PC-3 (cell line): Measurements from ENCODE around the gene PPIH. TPM values are rescaled to one million over a fixed set of nuclear protein-coding genes. Genes with fewer than 3 reads are reported as not detected.
A peak's percentile ranks its signal among the peaks of the same experiment; 100 is the strongest.

Experiments
- ATAC-seq: fragments of 200-7000 bp; cut with Tn5 transposase; 2 replicates; pipeline ENCODE4 v1.9.1; 2020; ENCODE audit warnings: mild to moderate bottlenecking, moderate library complexity
- Bru-seq: library from RNA; stranded (reverse); fragments of 400-500 nt; gene quantifications from one replicate; lab custom pipeline; 2021; lab: Mats Ljungman, UMichigan
- BruChase-seq, 2 experiments: library from RNA; stranded (reverse); fragments of 400-500 nt; gene quantifications; one replicate each; lab custom pipeline; 2021; lab: Mats Ljungman, UMichigan
- BruUV-seq: library from RNA; stranded (reverse); fragments of 400-500 nt; replicated peaks from 2 replicates; lab custom pipeline; 2021; lab: Mats Ljungman, UMichigan
- CTCF ChIA-PET: fragments of 300-600 bp; sonication (Branson Sonifier 250); formaldehyde crosslinking; loops from one replicate; lab custom pipeline; 2022; ENCODE audit warnings: antibody characterized with exemption; lab: Charles Lee
- POLR2A ChIA-PET: fragments of 300-600 bp; sonication (Branson Sonifier 250); formaldehyde crosslinking; loops from one replicate; lab custom pipeline; 2022; ENCODE audit warnings: antibody characterized with exemption; ENCODE audit not compliant: unreplicated experiment; lab: Charles Lee
- DNase-seq: peaks from one replicate; pipeline ENCODE4 v3.0.0-alpha.2; 2015
- H2AFZ ChIP-seq: fragments of 300-600 bp; sonication (generic); 2 replicates; pipeline ENCODE4 v1.6.0; 2016; ENCODE audit warnings: antibody characterized with exemption, low read length
- H3F3A ChIP-seq: fragments of 300-600 bp; sonication (generic); one replicate; pipeline ENCODE4 v1.6.0; 2017; ENCODE audit warnings: antibody characterized with exemption, low read length, control low read depth, mild to moderate bottlenecking; ENCODE audit not compliant: unreplicated experiment
- H3K27ac ChIP-seq: fragments of 300-600 bp; sonication (generic); 2 replicates; pipeline ENCODE4 v1.5.1; 2016; ENCODE audit warnings: mild to moderate bottlenecking, low read length
- H3K27me3 ChIP-seq: fragments of 300-600 bp; sonication (generic); 2 replicates; pipeline ENCODE4 v1.6.1; 2016; ENCODE audit warnings: low read length, mixed read lengths
- H3K36me3 ChIP-seq: fragments of 300-600 bp; sonication (generic); 2 replicates; pipeline ENCODE4 v1.6.1; 2016; ENCODE audit warnings: low read depth, mixed run types, low read length, mixed read lengths
- H3K4me1 ChIP-seq: fragments of 300-600 bp; sonication (generic); 2 replicates; pipeline ENCODE4 v1.5.1; 2016; ENCODE audit warnings: low read length; ENCODE audit not compliant: insufficient read depth
- H3K4me2 ChIP-seq: fragments of 300-600 bp; sonication (generic); 2 replicates; pipeline ENCODE4 v1.6.0; 2016; ENCODE audit warnings: low read length
- H3K4me3 ChIP-seq: fragments of 300-600 bp; sonication (generic); 2 replicates; pipeline ENCODE4 v1.5.1; 2016; ENCODE audit warnings: mild to moderate bottlenecking, low read length, mixed read lengths
- H3K79me2 ChIP-seq: fragments of 300-600 bp; sonication (generic); 2 replicates; pipeline ENCODE4 v1.6.1; 2017; ENCODE audit warnings: low read length, mixed read lengths
- H3K9ac ChIP-seq: fragments of 300-600 bp; sonication (generic); 2 replicates; pipeline ENCODE4 v1.6.0; 2016; ENCODE audit warnings: mild to moderate bottlenecking, low read length
- H3K9me2 ChIP-seq: fragments of 300-600 bp; sonication (generic); replicated peaks from 2 replicates; pipeline ENCODE4 v1.6.1; 2016; ENCODE audit warnings: mixed run types, low read length, mixed read lengths
- H3K9me3 ChIP-seq: fragments of 300-600 bp; sonication (generic); 2 replicates; pipeline ENCODE4 v1.6.1; 2016; ENCODE audit warnings: low read length, mixed read lengths
- H4K20me1 ChIP-seq: fragments of 300-600 bp; sonication (generic); 2 replicates; pipeline ENCODE4 v1.6.1; 2016; ENCODE audit warnings: low read length, mixed read lengths
- EZH2 ChIP-seq: fragments of 300-600 bp; sonication (generic); IDR thresholded peaks from one replicate; pipeline ENCODE4 v1.6.1; 2017; ENCODE audit warnings: antibody characterized with exemption, mild to moderate bottlenecking, low read length; ENCODE audit not compliant: unreplicated experiment
- EZH2phosphoT487 ChIP-seq: fragments of 300-600 bp; sonication (generic); IDR thresholded peaks from 2 replicates; pipeline ENCODE4 v1.6.1; 2018; ENCODE audit warnings: mild to moderate bottlenecking, antibody characterized with exemption, low read length, borderline replicate concordance
- intact Hi-C: fragments of 100-400 bp; cut with micrococcal nuclease; formaldehyde crosslinking; loops from 2 replicates; pipeline ENCODE4 v1.9.0; 2023
- long read RNA-seq: library from polyadenylated mRNA; unstranded; transcript quantifications from one replicate; pipeline ENCODE4 v2.0.0, GENCODE V29; 2021; ENCODE audit not compliant: unreplicated experiment
- total RNA-seq: library from RNA; depleted of rRNA; stranded (reverse); fragments of >200 nt; gene quantifications from 2 replicates; pipeline ENCODE4 v1.2.3, GENCODE V29; 2014; rRNA removed
- TF ChIP-seq, protein P1 (sequence below): fragments of 300-600 bp; sonication (generic); conservative IDR thresholded peaks from 2 replicates; pipeline ENCODE4 v1.5.1; 2017; ENCODE audit warnings: antibody characterized with exemption, low read depth, mild to moderate bottlenecking, low read length

The PPIH gene
- total RNA-seq (81.5 and 103 TPM in 2 replicates), Bru-seq, nascent RNA (percentile 80 among the genes with signal in this experiment), BruChase-seq, experiment 1, labeled RNA remaining after a 6-hour chase (percentile 74 among the genes with signal in this experiment), BruChase-seq, experiment 2, labeled RNA remaining after a 2-hour chase (percentile 76 among the genes with signal in this experiment)
- long read RNA-seq, transcript PPIH-201 (10 exons, 752 nt): major isoform, 6 of 44 reads
- long read RNA-seq, partial matches to known transcripts: 30 of 44 reads
- long read RNA-seq, other reads (novel, unspliced or antisense): 8 of 44 reads

DNA sequence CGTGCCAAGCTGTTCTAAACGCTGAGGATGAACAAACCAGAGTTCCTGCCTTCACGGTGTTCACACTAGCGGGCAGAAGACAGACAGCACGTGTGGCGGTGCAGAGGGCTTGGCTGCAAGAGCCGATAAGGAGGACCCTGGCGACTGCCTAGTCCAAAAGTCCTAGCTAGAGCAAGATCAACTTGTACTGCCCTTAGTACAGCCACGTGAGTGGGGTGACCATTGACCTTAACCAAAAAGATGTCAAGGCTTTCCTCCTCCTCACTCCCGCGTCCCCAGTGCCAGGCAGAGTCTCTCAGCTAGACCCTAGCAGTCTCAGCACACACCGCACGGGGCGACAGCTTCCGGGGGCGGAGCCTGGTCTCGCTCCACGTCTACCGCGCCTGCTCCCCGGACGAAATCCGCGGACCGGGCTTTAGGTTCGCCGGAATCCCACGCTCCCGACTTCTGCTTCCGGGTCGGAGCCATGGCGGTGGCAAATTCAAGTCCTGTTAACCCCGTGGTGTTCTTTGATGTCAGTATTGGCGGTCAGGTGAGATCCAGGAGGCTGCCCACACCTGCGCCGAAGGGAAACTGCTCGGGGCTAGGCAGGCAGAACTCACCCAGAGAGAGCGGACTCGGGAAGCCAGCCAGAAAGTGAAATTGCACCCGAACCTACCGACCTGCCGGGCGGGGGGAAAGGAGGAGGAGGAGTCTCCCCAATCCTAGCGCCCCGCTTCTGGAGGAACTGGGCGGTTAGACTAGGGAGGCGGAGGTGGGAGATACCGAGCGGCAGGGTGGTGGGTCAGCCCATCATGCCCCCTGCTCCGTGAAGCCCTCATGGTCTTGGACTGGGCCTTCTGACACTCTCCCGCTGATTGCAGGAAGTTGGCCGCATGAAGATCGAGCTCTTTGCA is at the start of gene PPIH:
TSS of gene PPIH (plus strand) at position 443 of the 896 bp plus-strand sequence. CDS start at position 467, 24 bp downstream.
- H3K36me3 ChIP-seq: peaks cover 26% of the 10 kb centered on the region
- intact Hi-C loops: loop anchor here (2.0 to 10.0 kb wide), 3 partner anchors 25 to 313 kb away; partner anchors contain the start of genes CCDC30 and YBX1
- peak within 1 kb of the TSS; percentile 96 for H3K4me2 ChIP-seq
- no peaks in the 10 kb centered on the region for H4K20me1 ChIP-seq
- BruUV-seq: TSS peak; percentile 99
- peaks cover 45% of the 10 kb centered on the region for H3K79me2 ChIP-seq
- peak within 1 kb of the TSS; percentile 97 for H3K4me3 ChIP-seq
- CTCF ChIA-PET: interaction anchor here (0.9 kb wide), 1 partner anchor 481 kb away, joined by 5 read pairs; no protein-coding TSS in a partner anchor
- H2AFZ ChIP-seq: peak within 1 kb of the TSS; percentile 87
- peak within 1 kb of the TSS; percentile 64 for H3K27ac ChIP-seq
- TF ChIP-seq EZH2: no peak
- no peak for TF ChIP-seq EZH2phosphoT487
- TF ChIP-seq, protein P1, sequence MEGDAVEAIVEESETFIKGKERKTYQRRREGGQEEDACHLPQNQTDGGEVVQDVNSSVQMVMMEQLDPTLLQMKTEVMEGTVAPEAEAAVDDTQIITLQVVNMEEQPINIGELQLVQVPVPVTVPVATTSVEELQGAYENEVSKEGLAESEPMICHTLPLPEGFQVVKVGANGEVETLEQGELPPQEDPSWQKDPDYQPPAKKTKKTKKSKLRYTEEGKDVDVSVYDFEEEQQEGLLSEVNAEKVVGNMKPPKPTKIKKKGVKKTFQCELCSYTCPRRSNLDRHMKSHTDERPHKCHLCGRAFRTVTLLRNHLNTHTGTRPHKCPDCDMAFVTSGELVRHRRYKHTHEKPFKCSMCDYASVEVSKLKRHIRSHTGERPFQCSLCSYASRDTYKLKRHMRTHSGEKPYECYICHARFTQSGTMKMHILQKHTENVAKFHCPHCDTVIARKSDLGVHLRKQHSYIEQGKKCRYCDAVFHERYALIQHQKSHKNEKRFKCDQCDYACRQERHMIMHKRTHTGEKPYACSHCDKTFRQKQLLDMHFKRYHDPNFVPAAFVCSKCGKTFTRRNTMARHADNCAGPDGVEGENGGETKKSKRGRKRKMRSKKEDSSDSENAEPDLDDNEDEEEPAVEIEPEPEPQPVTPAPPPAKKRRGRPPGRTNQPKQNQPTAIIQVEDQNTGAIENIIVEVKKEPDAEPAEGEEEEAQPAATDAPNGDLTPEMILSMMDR: no peak
- H3K4me1 ChIP-seq: peaks cover 22% of the 10 kb centered on the region
- ATAC-seq (peak; percentile 99), DNase-seq (peak; percentile 92)
- no peaks in the 10 kb centered on the region for H3K9me3 ChIP-seq
- peaks cover 6% of the 10 kb centered on the region; the same call in 1 of the 2 replicates for H3K27me3 ChIP-seq
- no peaks in the 10 kb centered on the region for H3F3A ChIP-seq
- POLR2A ChIA-PET: interaction anchor here (0.5 to 0.6 kb wide), 2 partner anchors 218 to 509 kb away, joined by 6 to 9 read pairs; no protein-coding TSS in a partner anchor
- no peaks in the 10 kb centered on the region for H3K9me2 ChIP-seq
- H3K9ac ChIP-seq: peak within 1 kb of the TSS; percentile 89

DNA sequence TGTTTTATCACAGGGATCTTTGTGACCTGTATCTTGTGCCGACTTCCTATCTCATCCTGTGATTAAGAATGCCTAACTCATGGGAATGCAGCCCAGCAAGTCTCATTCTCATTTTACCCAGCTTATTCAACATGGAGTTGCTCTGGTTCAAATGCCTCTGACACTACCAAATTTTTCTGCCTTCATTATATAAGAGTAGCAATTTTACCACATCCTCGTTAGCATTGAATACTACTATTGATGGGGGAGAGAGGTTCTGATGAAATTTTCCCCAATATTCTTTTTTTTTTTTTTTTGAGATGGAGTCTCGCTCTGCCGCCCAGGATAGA is 44.5 kb upstream of the PPIH start:
- Histone ChIP-seq H3K79me2 (no peaks in the 10 kb centered on the region), H3K9me3 (no peaks in the 10 kb centered on the region), H3K36me3 (no peaks in the 10 kb centered on the region), H3F3A (no peaks in the 10 kb centered on the region), H3K4me3 (no peak overlapping the region), H3K27me3 (peaks cover 4% of the 10 kb centered on the region; the same call in 1 of the 2 replicates), H3K27ac (no peak overlapping the region), H4K20me1 (no peaks in the 10 kb centered on the region), H3K4me2 (no peak overlapping the region), H3K4me1 (no peaks in the 10 kb centered on the region), H2AFZ (no peak overlapping the region), H3K9ac (no peak overlapping the region), H3K9me2 (no peaks in the 10 kb centered on the region)
- POLR2A ChIA-PET: no interaction called here
- CTCF ChIA-PET: no interaction called here
- DNase-seq (no peak), ATAC-seq (no peak)
- TF ChIP-seq, protein P1: no peak
- TF ChIP-seq EZH2phosphoT487 (no peak), EZH2 (no peak)
- intact Hi-C loops: no loop called here
- BruUV-seq: no TSS peak
